Activated naive CD4-positive, alpha-beta T cell treated with anti-CD3 and anti-CD28 coated beads, Interleukin-2, amount 50 U/mL, for 24 hours (primary cell): ENCODE measurements around the gene CPLANE2.
"Not testable (repeated sequence)": the region's sequence is repeated elsewhere in the genome, so short reads cannot be mapped to it uniquely, and the experiment has no call there.

ENCODE experiments used
- H3K27ac Mint-ChIP-seq: one replicate; pipeline ENCODE4 v1.8.0; 2021; ENCODE audit warnings: mild to moderate bottlenecking, mixed read lengths
- H3K27me3 Mint-ChIP-seq: one replicate; pipeline ENCODE4 v1.8.0; 2021; ENCODE audit warnings: mixed read lengths
- H3K36me3 Mint-ChIP-seq: one replicate; pipeline ENCODE4 v1.8.0; 2021; ENCODE audit warnings: mixed read lengths
- H3K4me1 Mint-ChIP-seq: one replicate; pipeline ENCODE4 v1.8.0; 2021; ENCODE audit warnings: mixed read lengths
- H3K4me3 Mint-ChIP-seq: one replicate; pipeline ENCODE4 v1.8.0; 2021; ENCODE audit warnings: mild to moderate bottlenecking, mixed read lengths
- H3K9me3 Mint-ChIP-seq: one replicate; pipeline ENCODE4 v1.8.0; 2021; ENCODE audit warnings: mixed read lengths

Gene CPLANE2

DNA sequence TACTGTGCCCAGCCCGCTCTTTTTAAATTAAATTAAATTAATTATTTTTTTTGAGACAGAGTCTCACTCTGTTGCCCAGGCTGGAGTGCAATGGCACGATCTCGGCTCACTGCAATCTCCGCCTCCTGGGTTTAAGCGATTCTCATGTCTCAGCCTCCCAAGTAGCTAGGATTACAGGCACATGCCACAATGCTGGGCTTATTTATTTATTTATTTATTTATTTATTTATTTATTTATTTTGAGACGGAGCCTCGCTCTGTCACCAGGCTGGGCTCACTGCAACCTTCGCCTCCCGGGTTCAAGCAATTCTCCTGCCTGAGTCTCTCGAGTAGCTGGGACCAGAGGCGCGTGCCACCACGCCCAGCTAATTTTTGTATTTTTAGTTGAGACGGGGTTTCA, 14.3 kb downstream of the CPLANE2 start:
- not testable (repeated sequence) for H3K9me3 Mint-ChIP-seq, H3K4me3 Mint-ChIP-seq, H3K36me3 Mint-ChIP-seq, H3K27ac Mint-ChIP-seq
- Mint-ChIP-seq H3K4me1 (peaks cover 11% of the 10 kb centered on the region), H3K27me3 (peaks cover 16% of the 10 kb centered on the region)

DNA sequence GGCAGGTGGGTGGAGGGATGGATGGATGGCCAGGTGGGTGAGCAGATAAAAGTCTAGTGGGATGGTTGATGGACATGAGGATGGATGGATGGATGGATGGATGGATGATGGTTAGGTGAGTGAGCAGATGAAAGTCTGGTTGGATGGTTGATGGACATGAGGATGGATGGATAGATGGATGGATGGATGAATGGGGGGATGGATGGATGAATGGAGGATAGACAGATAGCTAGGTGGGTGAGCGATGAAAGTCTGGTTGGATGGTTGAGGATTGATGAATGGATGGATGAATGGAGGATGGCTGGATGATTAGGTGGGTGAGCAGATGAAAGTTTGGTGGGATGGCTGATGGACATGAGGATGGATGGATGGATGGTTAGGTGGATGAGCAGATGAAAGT, 15.5 kb downstream of the CPLANE2 start:
- H3K36me3 Mint-ChIP-seq = peaks cover 5% of the 10 kb centered on the region
- H3K9me3 Mint-ChIP-seq = no peaks in the 10 kb centered on the region
- no peak overlapping the region for H3K27ac Mint-ChIP-seq
- no peak overlapping the region for H3K4me3 Mint-ChIP-seq
- peaks cover 10% of the 10 kb centered on the region for H3K27me3 Mint-ChIP-seq
- H3K4me1 Mint-ChIP-seq = peaks cover 12% of the 10 kb centered on the region

DNA sequence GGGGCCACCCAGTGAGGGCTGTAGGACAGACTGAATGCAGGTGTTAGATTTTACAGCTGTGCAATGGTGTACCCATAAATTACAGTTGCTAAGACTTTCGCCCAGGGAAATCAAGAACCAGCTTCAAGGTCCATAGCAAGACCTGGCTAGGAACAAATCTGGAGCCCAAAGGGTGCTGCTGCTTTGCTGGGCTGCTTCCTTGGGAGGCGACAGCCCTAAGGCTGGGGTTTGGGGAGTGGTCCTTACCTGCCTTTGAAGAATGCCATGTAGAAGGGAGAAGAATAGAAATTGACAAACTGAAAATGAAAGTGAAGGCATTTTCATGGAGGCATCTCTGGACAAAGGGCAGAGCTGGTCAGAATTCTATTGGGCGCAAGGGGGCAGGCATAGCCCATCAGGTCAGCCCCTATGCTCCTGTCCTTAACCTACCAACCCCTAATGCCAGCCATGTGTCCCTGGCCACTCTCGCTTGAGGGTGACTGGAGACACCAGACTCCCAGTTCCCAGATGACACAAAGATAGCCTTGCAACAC, 16.9 kb downstream of the CPLANE2 start:
- Mint-ChIP-seq H3K4me1 (peaks cover 16% of the 10 kb centered on the region), H3K4me3 (no peak overlapping the region), H3K27ac (peak overlapping the region; percentile 81), H3K9me3 (no peaks in the 10 kb centered on the region), H3K36me3 (no peaks in the 10 kb centered on the region), H3K27me3 (peaks cover 3% of the 10 kb centered on the region)

DNA sequence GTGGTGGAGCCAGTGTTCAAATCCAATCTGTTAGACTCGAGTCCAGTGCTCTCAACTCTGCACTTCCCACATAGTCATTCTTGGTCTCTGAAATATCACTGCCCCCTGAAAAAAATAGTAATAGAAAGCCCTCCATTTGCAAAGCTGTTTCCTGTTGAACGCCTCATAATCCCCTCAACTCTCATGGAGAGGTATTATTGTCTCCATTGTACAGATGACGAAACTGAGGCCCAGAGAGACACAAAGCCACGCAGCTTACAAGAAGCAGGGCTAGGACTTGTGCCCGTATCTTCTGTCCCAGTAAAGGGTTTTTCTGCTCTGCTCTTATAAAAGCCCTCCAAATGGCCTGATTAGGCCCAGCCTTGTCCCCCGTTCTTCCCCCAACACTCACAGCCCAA, 18.3 kb downstream of the CPLANE2 start:
- Mint-ChIP-seq H3K36me3 (no peaks in the 10 kb centered on the region), H3K27me3 (no peaks in the 10 kb centered on the region), H3K27ac (peak overlapping the region; percentile 77), H3K4me3 (no peak overlapping the region), H3K4me1 (peaks cover 16% of the 10 kb centered on the region), H3K9me3 (no peaks in the 10 kb centered on the region)

GRCh38 chr1:16218014-16218673, 18.8 kb downstream of the CPLANE2 start:
- H3K36me3 Mint-ChIP-seq = no peaks in the 10 kb centered on the region
- H3K27me3 Mint-ChIP-seq = no peaks in the 10 kb centered on the region
- H3K27ac Mint-ChIP-seq = peak overlapping the region; percentile 77
- peaks cover 16% of the 10 kb centered on the region for H3K4me1 Mint-ChIP-seq
- peak overlapping the region; percentile 59 for H3K4me3 Mint-ChIP-seq
- no peaks in the 10 kb centered on the region for H3K9me3 Mint-ChIP-seq

DNA sequence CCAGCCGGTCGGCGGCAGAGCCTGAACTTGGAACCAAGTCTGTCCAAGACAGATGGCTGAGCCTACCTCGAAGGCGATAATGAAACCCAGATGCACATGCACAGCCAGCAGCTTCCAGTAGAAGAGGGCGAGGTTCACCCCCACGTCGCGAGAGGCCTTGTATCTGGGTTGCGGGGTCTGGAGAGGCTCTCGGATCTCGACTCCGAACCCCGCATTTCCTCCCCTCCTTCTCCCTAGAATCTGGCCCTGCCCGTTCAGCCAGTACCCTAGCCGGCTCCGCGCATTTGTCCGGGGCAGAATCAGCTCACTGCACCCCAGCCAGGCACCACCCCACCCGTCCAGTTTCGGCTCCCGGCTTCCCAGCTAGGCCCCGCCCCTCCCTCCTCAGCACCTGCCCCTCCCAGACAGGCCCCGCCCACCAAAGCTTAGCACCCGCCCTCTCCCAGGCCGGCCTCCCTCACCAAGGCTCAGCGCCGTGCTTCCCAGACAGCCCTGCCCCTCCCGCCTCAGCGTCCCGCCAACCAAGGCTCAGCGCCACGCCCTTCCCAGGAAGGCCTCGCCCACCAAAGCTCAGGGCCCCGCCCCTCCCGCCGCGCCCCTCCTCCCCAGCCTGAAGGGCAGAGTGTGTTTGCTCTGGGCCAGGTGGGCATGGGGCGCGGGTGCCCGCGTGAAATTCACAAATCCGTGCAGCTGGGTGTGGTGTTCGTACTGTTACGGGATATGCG, 19.8 kb downstream of the CPLANE2 start:
- Mint-ChIP-seq H3K4me3 (peak overlapping the region; percentile 82), H3K27ac (no peak overlapping the region), H3K27me3 (no peaks in the 10 kb centered on the region), H3K9me3 (no peaks in the 10 kb centered on the region), H3K4me1 (peaks cover 16% of the 10 kb centered on the region), H3K36me3 (no peaks in the 10 kb centered on the region)

GRCh38 chr1:16215882-16216753, 20.9 kb downstream of the CPLANE2 start:
- no peaks in the 10 kb centered on the region for H3K27me3 Mint-ChIP-seq
- H3K27ac Mint-ChIP-seq = no peak overlapping the region
- no peaks in the 10 kb centered on the region for H3K36me3 Mint-ChIP-seq
- peak overlapping the region; percentile 82 for H3K4me3 Mint-ChIP-seq
- H3K4me1 Mint-ChIP-seq = peaks cover 16% of the 10 kb centered on the region
- no peaks in the 10 kb centered on the region for H3K9me3 Mint-ChIP-seq

GRCh38 chr1:16215240-16215639, 21.7 kb downstream of the CPLANE2 start:
- not testable (repeated sequence) for H3K36me3 Mint-ChIP-seq, H3K4me3 Mint-ChIP-seq, H3K27ac Mint-ChIP-seq

DNA sequence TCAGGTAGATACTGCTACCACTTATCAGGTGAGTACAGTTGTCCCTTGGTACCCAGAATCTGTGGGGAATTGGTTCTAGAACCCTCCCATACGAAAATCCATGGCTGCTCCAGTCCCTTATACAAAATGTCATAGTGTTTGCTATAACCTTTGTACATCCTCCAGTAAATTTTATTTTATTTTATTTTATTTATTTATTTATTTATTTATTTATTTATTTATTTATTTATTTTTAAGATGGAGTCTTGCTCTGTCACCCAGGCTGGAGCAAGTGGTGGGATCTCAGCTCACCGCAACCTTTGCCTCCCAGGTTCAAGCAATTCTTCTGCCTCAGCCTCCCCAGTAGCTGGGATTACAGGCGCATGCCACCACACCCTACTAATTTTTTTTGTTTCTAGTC, 23.4 kb downstream of the CPLANE2 start:
- not testable (repeated sequence) for H3K4me3 Mint-ChIP-seq, H3K9me3 Mint-ChIP-seq, H3K27me3 Mint-ChIP-seq, H3K36me3 Mint-ChIP-seq, H3K27ac Mint-ChIP-seq
- H3K4me1 Mint-ChIP-seq = peaks cover 16% of the 10 kb centered on the region

More at GRCh38 chr1:16215240-16215639, 21.7 kb downstream of the CPLANE2 start:
- H3K4me1 Mint-ChIP-seq = peaks cover 16% of the 10 kb centered on the region
- not testable (repeated sequence) for H3K9me3 Mint-ChIP-seq, H3K27me3 Mint-ChIP-seq

DNA sequence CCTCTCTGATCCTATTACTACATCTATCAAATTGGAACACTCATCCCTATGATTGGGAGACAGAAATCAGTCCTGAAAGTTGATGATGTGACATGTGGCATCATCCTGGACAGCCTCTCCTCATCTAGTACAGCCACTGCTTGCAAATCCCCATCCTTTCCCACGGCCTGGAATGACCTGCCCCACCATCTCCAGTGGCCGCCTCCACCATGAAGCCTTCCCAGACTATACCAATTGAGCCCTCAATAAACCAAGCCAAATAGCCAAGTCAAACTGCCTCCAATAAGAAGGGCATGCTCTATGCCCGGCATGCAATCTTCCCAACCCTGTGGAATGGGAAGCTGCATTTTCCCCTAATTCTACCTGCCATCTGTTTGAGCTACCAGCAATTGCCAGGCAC, 24.0 kb downstream of the CPLANE2 start:
- H3K9me3 Mint-ChIP-seq = no peaks in the 10 kb centered on the region
- peaks cover 11% of the 10 kb centered on the region for H3K4me1 Mint-ChIP-seq
- H3K27ac Mint-ChIP-seq = no peak overlapping the region
- no peaks in the 10 kb centered on the region for H3K36me3 Mint-ChIP-seq
- H3K27me3 Mint-ChIP-seq = no peaks in the 10 kb centered on the region
- no peak overlapping the region for H3K4me3 Mint-ChIP-seq

DNA sequence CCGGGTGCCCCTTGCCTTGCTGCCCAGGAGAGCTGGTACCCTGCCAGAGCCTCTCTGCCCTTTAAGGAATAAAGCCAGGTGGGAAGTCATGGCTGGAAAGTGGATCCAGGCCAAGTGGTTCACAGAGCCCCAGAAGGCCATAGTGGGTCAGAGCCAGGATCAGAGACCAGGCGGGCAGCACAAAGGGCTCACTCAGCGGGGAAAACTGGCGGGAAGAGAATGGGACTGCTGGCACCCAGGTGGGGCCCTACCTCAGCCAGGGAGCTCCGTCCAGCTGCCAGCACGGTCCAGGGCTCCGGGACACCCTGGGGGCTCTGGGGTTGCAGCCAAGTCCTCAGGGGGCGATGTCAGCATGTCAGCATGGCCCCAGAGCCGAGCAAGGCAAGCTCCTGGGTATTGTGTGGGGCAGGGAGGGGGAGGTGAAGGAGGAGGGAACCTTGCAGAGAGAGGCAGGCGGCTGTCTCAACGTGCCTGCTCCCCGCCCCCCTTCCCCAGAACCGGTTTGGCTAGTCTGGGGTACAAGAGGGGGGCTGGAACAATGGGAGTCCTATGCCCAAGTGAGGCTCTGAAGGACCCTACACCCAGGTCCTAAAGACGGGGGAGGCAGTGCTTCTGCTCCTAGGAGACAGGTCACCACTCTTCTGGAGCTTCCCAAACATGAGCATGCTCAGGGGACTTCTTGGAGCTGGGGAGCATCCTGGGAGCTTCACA, 24.6 kb downstream of the CPLANE2 start, which contains the start of gene ARHGEF19:
TSS of gene ARHGEF19 (minus strand) at position 402 of the 711 bp plus-strand sequence. CDS start 3,598 bp downstream, outside the sequence.
- Mint-ChIP-seq H3K36me3 (no peaks in the 10 kb centered on the region), H3K4me3 (no peak within 1 kb of the TSS), H3K27me3 (no peaks in the 10 kb centered on the region), H3K9me3 (no peaks in the 10 kb centered on the region), H3K27ac (no peak within 1 kb of the TSS), H3K4me1 (peaks cover 9% of the 10 kb centered on the region)

- Mint-ChIP-seq H3K4me1 (peaks cover 10% of the 10 kb centered on the region), H3K4me3 (no peak overlapping the region), H3K9me3 (no peaks in the 10 kb centered on the region), H3K27ac (no peak overlapping the region), H3K36me3 (no peaks in the 10 kb centered on the region), H3K27me3 (no peaks in the 10 kb centered on the region)
Observed at GRCh38 chr1:16211824-16212223, 25.2 kb downstream of the CPLANE2 start.

GRCh38 chr1:16210581-16210980, 26.4 kb downstream of the CPLANE2 start:
- Mint-ChIP-seq H3K9me3 (no peaks in the 10 kb centered on the region), H3K4me3 (no peak overlapping the region), H3K27ac (no peak overlapping the region), H3K4me1 (peaks cover 10% of the 10 kb centered on the region), H3K36me3 (no peaks in the 10 kb centered on the region), H3K27me3 (no peaks in the 10 kb centered on the region)

- Mint-ChIP-seq H3K27ac (no peak overlapping the region), H3K36me3 (no peaks in the 10 kb centered on the region), H3K9me3 (no peaks in the 10 kb centered on the region), H3K4me3 (no peak overlapping the region), H3K4me1 (peaks cover 10% of the 10 kb centered on the region), H3K27me3 (no peaks in the 10 kb centered on the region)
Observed at GRCh38 chr1:16209847-16210407, 27.1 kb downstream of the CPLANE2 start.
